EH (cell line): ENCODE data around the gene TATDN2.
"Not testable (repeated sequence)": the region's sequence is repeated elsewhere in the genome, so short reads cannot be mapped to it uniquely, and the experiment has no call there.

ENCODE experiments used
- DNase-seq: peaks from one replicate; pipeline ENCODE4 v3.0.0-alpha.2; 2015; ENCODE audit warnings: low read depth

Gene TATDN2

DNA sequence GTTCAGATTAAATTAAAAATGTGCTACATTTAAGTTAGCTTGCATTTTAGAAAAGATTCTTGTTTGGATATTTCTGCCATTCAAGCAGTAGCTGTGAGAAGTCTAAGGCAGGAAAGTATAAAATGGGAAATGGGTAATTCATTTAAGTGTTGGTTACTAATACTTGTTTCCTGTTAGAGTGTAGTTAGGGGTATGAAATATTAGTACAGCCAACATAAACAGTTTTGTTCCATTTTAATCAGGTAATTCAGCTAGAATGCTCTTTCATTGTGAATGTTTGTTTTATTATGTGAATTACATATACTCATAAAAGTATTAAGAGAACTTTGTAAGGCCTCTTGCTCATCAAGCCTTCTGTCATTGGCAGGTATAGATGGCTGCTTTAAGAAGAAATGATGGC is 19.9 kb downstream of the TATDN2 start:
- no peak for DNase-seq

DNA sequence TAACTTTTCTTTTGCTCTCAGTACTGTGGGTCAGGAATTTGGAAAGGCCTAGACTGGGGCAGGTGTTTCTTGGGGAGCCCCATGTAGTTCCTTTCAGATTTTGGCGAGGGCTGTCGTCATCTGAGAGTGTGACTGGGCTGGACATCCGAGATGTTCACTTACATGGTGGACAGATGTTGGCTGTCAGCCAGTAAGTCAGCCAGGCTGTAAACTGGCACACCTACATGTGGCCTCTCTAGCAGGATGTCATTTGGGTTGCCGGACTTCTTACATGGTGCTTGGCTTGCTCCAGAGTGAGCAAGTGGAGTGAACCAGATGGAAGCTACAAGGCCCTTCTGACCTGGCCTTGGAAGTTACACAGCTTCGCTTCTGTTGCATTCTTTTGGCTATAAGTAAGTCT is 20.7 kb downstream of the TATDN2 start:
- DNase-seq, result no peak

DNA sequence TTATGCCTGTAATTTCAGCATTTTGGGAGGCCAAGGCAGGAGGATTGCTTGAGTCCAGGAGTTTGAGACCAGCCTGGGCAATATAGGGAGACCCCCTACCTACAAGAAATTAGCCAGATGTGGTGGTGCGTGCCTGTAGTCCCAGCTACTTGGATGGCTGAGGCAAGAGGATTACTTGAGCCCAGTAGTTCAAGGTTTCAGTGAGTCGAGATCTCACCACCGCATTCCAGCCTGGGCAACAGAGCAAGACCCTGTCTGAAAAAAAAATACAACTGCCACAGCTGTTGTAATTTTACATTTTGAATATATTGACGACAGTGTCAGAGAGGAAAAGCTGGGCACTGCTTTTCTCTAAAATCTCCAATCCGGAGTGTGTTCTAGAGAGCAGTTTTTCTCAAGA is 21.2 kb downstream of the TATDN2 start:
- DNase-seq, result no peak

DNA sequence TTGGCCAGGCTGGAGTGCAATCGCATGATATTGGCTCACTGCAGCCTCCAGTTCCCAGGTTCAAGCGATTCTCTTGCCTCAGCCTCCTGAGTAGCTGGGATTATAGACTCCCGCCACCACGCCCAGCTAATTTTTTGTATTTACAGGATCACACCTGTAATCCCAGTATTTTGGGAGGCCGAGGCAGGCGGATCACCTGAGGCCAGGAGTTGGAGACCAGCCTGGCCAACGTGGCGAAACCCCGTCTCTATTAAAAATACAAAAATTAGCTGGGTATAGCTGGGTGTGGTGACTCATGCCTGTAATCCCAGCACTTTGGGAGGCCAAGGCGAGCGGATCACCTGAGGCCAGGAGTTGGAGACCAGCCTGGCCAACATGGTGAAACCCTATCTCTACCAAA is 24.2 kb downstream of the TATDN2 start:
- not testable (repeated sequence) for DNase-seq

DNA sequence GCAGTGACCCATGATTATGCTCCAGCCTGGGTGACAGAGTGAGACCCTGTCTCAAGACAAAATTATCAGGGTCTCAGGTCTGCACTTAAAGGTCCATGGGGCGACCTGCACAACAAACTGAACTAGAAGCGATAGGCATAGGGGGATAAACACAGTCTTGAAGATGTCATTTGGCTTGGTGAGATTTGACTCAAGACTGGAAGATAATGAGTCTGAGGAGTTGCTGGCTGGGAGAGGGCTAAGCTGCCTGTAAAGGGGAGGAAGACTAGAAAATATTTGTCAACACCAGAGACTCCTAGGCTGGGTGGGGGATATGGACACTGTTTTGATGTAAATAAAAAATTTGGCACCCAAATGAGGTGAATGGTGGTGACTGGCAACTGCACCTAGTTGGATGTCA is 24.7 kb downstream of the TATDN2 start:
- no peak for DNase-seq

DNA sequence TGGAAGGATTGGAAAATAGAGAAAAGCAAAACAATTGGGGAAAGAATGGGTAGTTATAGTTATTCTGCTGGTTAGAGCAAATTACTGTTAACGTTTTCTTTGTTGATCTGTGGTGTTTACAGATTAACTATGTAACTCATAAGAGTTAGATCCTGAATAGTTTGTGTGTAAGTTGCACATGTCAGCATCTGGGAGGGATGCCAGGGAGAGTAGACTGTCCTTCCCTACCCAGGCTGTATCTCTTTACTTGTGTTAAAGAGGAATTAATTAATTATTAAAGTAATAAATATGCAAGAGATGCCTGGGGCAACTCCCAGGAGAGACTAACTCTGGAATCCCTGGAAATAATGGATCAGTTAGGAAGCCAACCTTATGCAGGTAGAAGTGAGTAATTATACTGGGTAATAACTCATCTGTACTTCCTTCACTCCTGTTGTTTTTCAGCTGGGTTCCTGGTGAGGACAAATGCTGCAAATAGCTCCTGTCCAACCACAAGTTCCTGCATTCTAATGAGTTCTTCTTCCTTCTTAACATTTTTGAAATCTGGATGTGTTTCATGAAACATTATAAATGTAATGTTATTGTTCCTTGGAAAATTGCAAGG is 25.5 kb downstream of the TATDN2 start:
- DNase-seq, result peak; percentile 40

DNA sequence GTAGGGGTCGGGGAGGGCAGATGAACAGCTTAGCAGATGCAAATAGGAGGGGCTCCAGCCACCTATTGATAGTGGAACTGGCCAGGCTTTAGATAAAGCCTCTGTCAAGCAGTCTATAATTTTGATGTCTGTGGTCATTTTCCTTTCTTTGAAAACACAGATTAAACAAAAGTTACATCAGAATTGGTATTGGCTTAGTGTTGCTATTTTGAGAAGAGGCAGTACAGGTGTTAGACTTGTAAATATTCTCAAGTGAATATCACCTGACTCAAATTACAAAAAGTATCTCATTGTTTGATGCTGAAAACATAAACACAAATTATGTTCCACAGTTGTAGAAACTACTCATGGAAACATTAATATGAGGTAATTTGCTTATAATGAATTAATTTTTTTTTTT is 26.3 kb downstream of the TATDN2 start:
- DNase-seq, result no peak

DNA sequence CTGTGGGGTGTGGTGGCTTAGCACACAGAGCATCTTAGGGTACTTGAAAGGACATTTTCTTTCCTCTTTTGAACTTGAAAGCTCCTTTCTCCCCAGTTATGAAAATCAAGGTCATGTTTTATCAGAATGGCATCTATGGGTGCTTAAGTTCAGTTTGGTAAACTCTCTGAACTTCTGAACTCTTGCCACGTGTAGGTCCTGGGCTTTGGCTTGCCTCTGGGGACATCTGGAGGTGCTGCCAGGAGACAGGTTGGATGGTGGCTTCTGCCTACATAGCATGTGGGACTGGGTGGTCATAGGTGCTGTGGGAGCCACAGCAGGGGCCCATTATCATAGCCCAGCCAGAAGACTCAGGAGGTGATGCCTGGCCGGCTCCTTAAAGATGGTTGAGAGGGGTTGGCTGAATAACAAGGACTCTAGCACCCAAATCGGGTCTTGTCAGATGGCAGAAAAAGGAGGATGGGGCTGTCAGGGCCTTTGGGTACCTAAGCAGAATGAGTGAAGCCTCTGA is 28.9 kb downstream of the TATDN2 start:
- DNase-seq, result no peak

DNA sequence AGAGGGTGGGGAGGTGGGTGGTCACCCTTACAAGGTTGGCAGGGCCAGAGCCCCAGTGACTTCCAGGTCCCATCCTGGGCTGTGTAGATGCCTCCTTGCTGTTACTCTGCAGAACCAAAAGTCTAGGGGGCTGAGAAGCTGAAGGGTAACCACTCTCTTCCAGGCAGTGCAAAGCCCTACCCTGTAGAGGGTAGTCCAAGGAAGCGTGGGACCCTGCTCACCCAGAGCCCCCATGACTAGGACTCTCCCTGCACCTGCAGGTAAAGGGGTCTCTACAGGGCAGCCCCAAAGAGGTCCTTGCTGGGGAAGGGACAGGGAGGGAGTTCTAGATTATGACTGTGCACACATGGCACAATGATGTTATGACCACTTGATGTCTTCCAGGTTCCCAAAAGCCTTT is 30.2 kb downstream of the TATDN2 start:
- no peak for DNase-seq

DNA sequence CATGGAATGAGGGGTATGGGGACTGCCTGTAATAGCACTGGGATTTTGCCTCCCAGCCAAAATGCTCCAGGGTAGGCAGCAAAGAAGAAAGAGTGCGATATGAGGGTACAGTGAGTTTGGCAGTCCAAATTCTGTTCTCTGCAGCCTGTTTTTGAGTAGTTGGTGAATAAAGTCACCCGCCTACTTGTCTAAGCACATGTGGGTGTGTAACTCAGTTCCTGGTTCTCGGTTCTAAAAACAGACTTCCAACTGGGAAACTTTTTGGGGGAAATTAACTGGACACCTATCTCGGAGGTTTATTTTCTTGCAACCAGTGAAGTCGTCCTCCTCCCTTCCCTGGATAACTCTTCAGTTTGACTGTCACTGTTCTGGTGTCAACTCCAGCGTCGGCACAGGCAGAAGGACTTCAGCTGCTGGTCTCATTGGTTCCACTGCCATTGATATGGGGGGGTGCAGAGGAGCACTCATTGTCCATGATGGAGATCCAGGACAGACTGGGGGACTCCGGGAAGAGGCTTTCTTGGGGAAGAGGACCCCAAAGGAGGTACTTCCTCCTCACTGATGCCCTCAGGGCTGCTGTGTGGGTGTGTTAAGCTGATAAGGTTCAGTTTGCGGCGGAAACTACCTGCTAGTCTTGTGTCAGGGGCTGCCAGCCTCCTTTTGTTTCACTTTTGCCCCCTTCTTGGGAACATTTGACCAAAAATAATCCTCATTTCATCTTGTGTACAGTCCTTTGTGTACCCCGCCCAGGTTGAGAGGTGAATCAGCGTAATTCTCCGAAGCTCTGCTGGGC is 31.3 kb downstream of the TATDN2 start:
- no peak for DNase-seq

DNA sequence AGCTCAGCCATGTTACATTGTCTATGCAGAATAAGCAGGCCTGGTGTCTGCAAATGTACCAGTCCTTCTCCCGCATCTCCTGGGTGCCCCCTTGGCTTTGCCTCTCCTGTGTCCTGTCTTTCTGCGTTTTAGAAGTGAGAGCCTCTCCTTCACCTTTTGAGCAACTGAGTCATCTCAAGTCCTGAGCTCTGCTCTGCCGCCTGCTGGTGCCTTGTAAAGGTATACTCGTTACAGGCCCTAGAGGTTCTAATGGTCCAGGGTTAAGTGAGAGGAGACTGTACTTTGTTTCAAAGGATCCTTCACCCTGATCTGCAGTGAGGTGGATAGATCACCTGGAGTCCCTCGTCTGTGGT is 31.9 kb downstream of the TATDN2 start:
- no peak for DNase-seq

DNA sequence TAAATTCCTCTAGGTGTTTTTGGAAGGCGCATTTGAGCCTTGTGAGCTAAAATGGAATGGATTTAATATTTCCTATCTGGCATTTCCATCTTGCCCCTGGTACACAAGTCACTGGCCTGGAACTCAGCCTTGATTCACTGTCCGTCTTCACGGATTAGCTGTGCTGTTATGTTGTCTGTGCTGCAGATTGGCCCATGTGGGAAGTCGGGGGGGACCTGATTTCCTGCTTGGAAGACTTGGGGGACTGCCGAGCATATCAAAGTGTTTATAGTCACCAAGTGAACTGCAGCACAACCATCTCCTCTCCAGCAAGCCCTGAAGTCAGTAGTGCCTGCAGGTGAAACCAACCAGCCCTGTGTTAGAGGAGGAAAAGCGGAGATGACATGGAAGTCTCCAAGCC is 32.3 kb downstream of the TATDN2 start:
- DNase-seq, result no peak

DNA sequence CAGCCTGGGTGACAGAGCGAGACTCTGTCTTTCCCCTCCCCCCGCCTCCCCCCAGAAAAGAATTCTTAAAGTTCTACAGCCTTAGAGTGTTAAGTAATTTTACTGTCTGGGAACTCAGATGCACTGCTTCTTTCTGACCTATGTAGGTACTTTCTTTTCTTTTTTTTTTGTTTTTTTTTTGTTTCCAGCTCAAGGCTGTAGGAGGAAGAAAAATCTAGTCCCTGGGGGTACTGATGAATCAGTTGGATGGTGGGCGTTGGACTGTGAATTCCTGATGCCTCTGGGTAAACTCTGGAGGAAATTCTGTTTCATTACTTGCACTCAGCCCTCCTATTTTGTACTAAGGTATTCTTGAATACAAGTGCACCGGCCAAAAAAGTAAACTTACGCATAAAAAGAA is 33.7 kb downstream of the TATDN2 start:
- no peak for DNase-seq

DNA sequence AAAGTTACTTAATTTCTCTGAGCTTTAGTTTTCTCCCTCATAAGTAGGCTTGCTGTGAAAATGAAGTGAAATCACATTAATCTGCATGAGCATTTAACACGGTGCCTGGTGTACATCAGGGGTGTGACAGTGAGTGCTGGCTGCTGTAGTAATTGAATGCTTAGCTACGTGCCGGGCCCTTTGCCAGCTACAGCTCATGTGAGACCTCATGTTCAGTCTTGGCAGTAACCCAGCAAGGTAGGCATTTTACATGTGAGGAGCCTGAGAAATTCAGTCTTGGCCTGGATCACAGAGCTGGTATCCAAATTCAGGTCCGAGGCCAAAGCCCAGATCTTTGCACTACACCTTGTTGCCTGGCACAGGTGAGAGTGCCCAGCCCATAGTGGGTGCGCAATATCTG is 35.4 kb downstream of the TATDN2 start:
- no peak for DNase-seq

DNA sequence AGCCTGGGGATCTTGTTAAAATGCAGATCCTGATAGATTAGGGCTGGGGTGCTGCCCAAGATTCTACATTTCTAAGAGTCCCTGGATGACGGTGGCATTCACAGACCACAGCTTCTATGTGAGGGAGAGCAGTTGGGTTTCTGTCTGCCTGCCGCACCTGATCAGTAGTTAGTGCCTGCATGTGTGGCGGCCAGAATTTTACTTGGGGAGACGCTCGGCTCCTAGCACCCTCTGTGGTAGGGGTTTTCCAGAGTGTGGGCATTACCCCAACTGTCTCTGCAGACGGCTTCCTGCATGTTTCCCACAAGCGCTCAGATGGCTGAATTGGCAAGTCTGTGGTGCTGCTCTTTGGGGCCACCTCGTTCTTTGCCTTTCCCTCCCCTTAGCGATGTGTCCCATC is 36.2 kb downstream of the TATDN2 start:
- DNase-seq, result no peak

DNA sequence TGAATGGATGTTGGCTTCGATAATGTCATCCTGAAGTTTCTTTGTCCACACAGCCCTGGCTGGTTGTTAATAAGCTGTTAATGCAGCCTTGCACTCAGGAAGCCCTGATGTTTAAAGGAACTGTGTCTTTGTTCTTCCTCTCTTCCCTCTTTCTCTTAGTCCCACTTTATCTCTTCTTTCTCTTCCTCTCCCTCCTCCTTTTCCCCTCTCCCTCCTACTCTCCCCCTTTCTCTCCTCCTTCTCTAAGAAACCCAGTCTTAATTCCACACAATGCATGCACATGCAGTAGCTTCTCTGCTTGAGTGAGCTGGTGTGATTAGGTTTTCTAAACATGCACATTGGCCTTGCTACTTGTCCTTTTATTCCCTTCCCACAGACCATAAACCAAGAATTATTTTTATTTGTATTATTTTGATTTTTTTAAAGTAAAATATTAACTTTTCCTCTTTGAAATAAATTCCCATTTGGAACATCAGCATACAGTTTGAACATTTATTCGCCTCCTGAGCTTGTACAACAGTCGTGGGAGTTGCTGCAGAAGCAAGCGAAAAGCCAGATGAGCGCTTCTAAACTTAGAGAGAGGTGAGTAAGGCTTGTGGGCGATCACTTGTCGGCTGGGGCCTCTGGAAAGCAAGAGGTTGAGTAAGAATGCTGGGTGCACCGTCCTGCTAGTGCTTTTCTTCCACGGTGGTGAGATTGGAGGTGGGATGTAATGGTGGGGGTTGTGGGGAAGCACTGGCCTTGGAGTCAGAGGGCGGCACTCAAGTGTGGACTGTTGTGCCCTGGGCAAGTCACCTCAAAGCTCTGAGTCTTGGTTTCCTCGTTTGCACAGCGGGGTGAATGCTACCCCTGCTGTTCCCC is 37.2 kb downstream of the TATDN2 start:
- DNase-seq, result no peak

DNA sequence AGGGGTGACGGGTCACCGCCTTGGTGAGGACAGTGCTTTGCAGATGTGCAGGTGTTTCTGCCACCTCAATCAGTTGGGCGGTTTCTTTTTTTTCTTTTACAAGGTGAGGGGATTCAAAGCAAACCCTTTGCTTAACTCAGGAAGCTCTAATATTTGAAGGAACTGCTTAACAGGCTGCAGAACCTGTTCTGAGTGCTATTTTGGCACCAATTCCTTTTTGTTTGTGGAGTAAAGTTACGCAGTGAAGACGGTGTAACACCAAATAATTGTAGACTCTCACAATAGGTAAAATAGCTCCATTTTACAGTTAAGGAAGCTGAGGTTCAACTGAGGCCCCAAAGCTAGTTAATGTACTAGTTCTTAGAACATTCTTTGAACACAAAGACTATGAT is 37.9 kb downstream of the TATDN2 start:
- DNase-seq, result no peak

DNA sequence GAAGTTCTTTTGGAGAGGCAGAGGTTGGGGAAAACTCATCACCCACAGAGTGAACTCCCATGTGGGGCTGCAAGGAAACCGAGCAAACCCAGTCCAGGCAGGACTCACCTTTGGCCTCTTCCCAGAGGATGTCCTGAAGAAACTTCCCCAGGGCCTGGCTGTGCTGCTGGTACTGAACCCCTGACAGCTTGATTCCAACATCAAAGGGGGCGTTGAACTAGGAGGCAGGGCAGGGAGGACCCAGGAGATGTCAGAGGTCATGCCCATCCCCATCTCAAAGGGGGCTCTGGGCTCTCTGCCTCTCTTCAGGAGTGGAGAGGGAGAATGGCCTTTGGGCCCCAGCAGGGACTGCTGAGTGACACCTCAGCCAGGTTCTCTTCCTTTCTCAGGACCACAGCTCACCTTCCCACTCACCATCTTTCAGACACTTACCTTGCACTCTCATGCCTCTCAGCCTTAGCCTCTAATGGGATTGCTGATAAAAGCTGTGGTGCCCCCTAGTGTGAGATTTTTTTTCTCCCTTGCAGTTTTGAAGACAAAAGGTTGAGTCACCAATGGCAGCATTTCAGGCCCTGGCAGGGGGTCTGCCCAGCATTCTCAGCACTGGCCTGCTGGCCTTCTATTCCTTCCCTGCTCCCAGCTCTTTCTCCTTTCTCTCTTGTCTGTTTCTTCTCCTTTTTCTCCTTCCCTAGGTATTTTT is 38.5 kb downstream of the TATDN2 start:
- peak; percentile 62 for DNase-seq

DNA sequence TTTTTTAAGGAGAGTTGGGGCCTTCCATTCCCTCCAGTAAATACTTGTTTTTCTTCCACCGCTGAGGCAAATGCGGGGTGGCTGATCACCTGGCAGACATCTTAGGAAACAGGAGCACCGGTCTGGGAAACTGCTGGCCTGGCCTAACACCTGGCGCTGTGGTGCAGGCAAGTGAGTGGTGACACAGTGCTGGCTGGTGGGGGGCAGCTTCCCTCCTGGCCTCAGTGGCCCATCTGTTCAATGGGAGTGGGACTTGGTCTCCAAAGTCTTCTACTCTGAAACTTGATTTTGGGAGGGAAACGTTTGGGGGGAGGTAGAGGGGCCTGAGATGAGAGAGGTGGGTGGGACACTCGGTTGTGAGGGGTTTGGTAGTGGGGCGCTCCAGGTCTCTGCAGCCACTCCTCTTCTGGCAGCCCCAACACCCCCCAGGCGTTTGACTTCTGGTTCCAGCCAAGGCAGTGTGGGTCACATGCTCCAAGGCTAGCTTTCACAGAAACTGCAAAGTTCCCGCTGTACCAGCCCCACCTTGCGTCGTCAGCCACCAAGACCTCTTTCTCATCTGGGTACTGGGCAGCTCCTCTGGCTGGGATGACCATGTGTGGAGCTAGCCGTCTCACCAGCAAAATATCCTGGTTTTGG is 39.8 kb downstream of the TATDN2 start:
- DNase-seq, result no peak

DNA sequence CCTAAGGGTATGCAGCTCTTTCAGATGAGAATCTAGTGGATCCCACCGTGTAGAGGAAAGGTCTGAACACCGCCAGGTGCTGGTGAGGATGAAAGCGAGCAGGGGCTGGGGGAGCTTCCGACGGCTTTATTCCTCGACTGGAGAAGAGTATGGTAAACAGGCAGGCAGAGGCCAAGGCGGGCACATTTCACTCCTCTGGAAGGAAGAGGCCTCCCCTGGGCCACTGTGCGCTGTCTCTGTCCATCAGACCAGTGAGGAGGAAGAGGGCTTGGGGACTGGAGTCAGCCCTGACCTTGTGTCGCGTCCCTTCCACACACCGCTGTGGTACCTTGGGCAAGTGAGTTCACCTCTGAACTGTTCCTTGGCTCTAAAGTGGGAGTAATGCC is 40.3 kb downstream of the TATDN2 start:
- DNase-seq, result no peak

DNA sequence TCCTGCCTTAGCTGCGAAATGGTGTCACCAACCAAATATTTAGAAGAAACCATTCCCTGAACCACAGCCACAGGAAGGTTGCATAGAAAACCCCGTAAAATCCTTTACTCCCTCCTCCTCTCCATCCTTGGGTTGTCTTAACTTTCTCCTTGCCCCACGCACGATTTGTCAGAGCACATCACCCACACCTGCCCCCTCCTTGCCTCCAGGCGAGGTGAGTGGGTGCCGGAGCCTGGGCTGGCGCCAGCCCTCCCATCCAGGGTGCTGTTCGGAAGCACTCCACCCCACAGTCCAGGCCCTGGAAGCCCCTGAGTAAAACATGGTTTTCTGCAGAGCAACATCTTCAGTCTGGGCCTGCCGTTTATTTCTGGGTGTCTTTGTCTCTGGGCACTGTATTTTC is 40.8 kb downstream of the TATDN2 start:
- DNase-seq, result no peak

DNA sequence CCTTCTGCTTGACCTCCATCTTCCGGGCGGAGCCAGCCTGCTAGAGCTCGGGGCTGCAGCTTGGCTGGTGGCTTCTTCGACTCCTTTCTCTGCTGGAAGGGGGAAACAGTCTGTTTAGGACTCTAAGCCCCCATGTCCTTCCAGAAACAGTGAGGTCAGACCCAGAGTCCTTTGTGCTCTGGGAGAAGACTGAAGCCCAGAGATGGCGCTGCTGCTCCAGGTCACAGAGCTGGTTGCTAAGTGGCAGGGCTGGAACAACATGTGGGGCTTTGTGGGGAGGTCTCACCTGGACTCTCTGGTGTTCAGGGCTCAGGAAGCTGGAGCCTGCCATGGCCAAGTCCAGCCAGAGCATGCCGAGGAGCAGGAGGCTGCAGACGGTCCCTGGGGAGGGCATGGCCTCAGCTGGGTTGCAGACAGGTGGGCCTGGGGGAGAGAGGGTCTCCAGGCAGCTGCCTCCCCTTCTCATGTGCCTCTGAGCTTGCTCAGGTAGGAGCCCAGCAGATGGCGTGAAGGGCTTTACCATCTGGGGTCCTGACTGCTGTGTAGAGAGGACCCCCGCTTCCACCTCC is 41.6 kb downstream of the TATDN2 start:
- no peak for DNase-seq
